GM12878 (cell line): ENCODE results near the gene SHQ1. TPM values are rescaled to one million over a fixed set of nuclear protein-coding genes. Genes with fewer than 3 reads are reported as not detected.

Experiments used
- ATAC-seq: fragments of 200-7000 bp; cut with Tn5 transposase; 3 replicates; pipeline ENCODE4 v1.9.1; 2020; ENCODE audit warnings: mild to moderate bottlenecking, moderate library complexity
- BruUV-seq: library from RNA; stranded (reverse); fragments of 400-500 nt; replicated peaks from 2 replicates; lab custom pipeline; 2021; lab: Mats Ljungman, UMichigan
- CTCF ChIA-PET: fragments of 300-600 bp; sonication (Branson Sonifier 250); formaldehyde crosslinking; extraction: SDS; loops from one replicate; lab custom pipeline; 2021; ENCODE audit warnings: inconsistent platforms; lab: Yijun Ruan, JAX
- POLR2A ChIA-PET: fragments of 350-600 bp; formaldehyde crosslinking; extraction: SDS; loops from one replicate; lab custom pipeline; 2021; ENCODE audit warnings: inconsistent platforms; lab: Charles Lee
- RAD21 ChIA-PET: fragments of 300-600 bp; sonication (Branson Sonifier 250); formaldehyde crosslinking; loops from one replicate; lab custom pipeline; 2023; ENCODE audit warnings: antibody characterized with exemption; ENCODE audit not compliant: unreplicated experiment; lab: Charles Lee
- SMC1A ChIA-PET: fragments of 300-600 bp; sonication (Branson Sonifier 250); formaldehyde crosslinking; loops from one replicate; lab custom pipeline; 2023; ENCODE audit not compliant: unreplicated experiment, uncharacterized antibody; lab: Charles Lee
- DNase-seq: peaks from one replicate; pipeline ENCODE4 v3.0.0-alpha.2; 2011; ENCODE audit warnings: low read depth, low spot score
- FAIRE-seq: peaks from 3 replicates; lab custom pipeline; 2011; peaks lifted over from hg19 to GRCh38; lab: Jason Lieb, UNC
- H2AFZ ChIP-seq: 2 replicates; pipeline ENCODE4 v1.6.0; 2011; ENCODE audit warnings: low read depth, low read length, control low read depth; ENCODE audit not compliant: control insufficient read depth
- H3K27ac ChIP-seq: 2 replicates; pipeline ENCODE4 v1.5.1; 2011; ENCODE audit warnings: control low read depth; ENCODE audit not compliant: control insufficient read depth, insufficient read depth
- H3K27me3 ChIP-seq, 2 experiments: replicated peaks in 1 of 2; 2 replicates each; pipeline versions ENCODE4 v1.6.0 to v1.6.1; 2011; ENCODE audit warnings: low read length in 1 of 2; ENCODE audit not compliant: control insufficient read depth in 2 of 2, insufficient read depth in 2 of 2
- H3K36me3 ChIP-seq, 2 experiments: 2 replicates each; pipeline ENCODE4 v1.5.1; 2011; ENCODE audit warnings: low read length in 1 of 2; ENCODE audit not compliant: control insufficient read depth in 2 of 2, insufficient read depth in 2 of 2
- H3K4me1 ChIP-seq: 2 replicates; pipeline ENCODE4 v1.6.1; 2011; ENCODE audit warnings: mild to moderate bottlenecking, low read length, moderate library complexity, mixed read lengths; ENCODE audit not compliant: control insufficient read depth, insufficient read depth
- H3K4me2 ChIP-seq: 2 replicates; pipeline ENCODE4 v1.6.0; 2011; ENCODE audit warnings: control low read depth; ENCODE audit not compliant: control insufficient read depth, insufficient read depth
- H3K4me3 ChIP-seq: fragments of 200-600 bp; sonication (generic); 2 replicates; pipeline ENCODE4 v1.5.1; 2016
- H3K79me2 ChIP-seq: 2 replicates; pipeline ENCODE4 v1.6.0; 2011; ENCODE audit warnings: low read length; ENCODE audit not compliant: control insufficient read depth, insufficient read depth
- H3K9ac ChIP-seq: 2 replicates; pipeline ENCODE4 v1.8.0; 2011; ENCODE audit warnings: low read length, control low read depth, mixed read lengths; ENCODE audit not compliant: control insufficient read depth, insufficient read depth
- H3K9me3 ChIP-seq: replicated peaks from 3 replicates; pipeline ENCODE4 v1.5.1; 2011; ENCODE audit warnings: mild to moderate bottlenecking, low read length; ENCODE audit not compliant: control insufficient read depth, insufficient read depth
- H4K20me1 ChIP-seq: 2 replicates; pipeline ENCODE4 v1.6.0; 2011; ENCODE audit not compliant: control insufficient read depth, insufficient read depth
- DPF2 ChIP-seq: fragments of 450-650 bp; IDR thresholded peaks from 2 replicates; pipeline ENCODE4 v1.6.1; 2017; ENCODE audit warnings: mild to moderate bottlenecking
- IRF4 ChIP-seq: IDR thresholded peaks from 2 replicates; pipeline ENCODE4 v1.6.1; 2011; ENCODE audit warnings: low read depth, low read length
- NFIC ChIP-seq: IDR thresholded peaks from 2 replicates; pipeline ENCODE4 v1.6.1; 2012; ENCODE audit warnings: low read depth, mild to moderate bottlenecking, inconsistent platforms, low read length, moderate library complexity
- NR2C2 ChIP-seq: IDR thresholded peaks from 2 replicates; pipeline ENCODE4 v1.6.1; 2011; ENCODE audit warnings: borderline replicate concordance, low read depth; ENCODE audit not compliant: control insufficient read depth, insufficient read length
- RB1 ChIP-seq: fragments of 450-650 bp; formaldehyde crosslinking; IDR thresholded peaks from 2 replicates; pipeline ENCODE4 v1.6.1; 2017; ENCODE audit warnings: mild to moderate bottlenecking, borderline replicate concordance
- SREBF1 ChIP-seq: IDR thresholded peaks from 2 replicates; pipeline ENCODE4 v1.6.1; 2012; ENCODE audit warnings: mild to moderate bottlenecking, low read length
- TAF1 ChIP-seq: IDR thresholded peaks from 2 replicates; pipeline ENCODE4 v1.6.1; 2011; ENCODE audit warnings: mild to moderate bottlenecking, low read depth, low read length, borderline replicate concordance
- WGBS: methylation state at CpG from one replicate; pipeline ENCODE4 v1.1.6; 2016; ENCODE audit warnings: low lambda C conversion rate; ENCODE audit not compliant: insufficient replicate concordance, insufficient coverage; ENCODE audit errors: missing lambda C conversion rate; 5-methylcytosine and 5-hydroxymethylcytosine counted together
- in situ Hi-C: fragments of 300-500 bp; cut with MboI; formaldehyde crosslinking; loops from 9 replicates; pipeline ENCODE4 v1.14.3; 2018; ENCODE audit warnings: mixed read lengths
- intact Hi-C: fragments of 100-400 bp; cut with micrococcal nuclease; formaldehyde crosslinking; loops from one replicate; pipeline ENCODE4 v1.14.2; 2022; ENCODE audit not compliant: unreplicated experiment
- polyA plus RNA-seq, 11 experiments: library from polyadenylated mRNA; depleted of rRNA in 4 of 11; unstranded in 6 of 11; stranded (reverse) in 5 of 11; fragments of >200 nt; fragmentation: Nextera tagmentation in 4 of 11; fragmentation: Illumina TruSeq in 1 of 11; extraction: Ambion mirVana in 4 of 11; extraction: Trizol in 1 of 11; gene quantifications; 1 replicate in 1 of 11; 2 replicates in 10 of 11; pipeline versions ENCODE4 v1.2.1 to v1.2.3, GENCODE V29; 2011 to 2016; ENCODE audit warnings: inconsistent platforms in 2 of 11, missing spikeins in 2 of 11, low read depth in 1 of 11
- total RNA-seq, 4 experiments: library from RNA; depleted of rRNA in 3 of 4; stranded (reverse); fragments of >200 nt in 3 of 4; fragmentation: Illumina TruSeq in 1 of 4; extraction: Trizol in 1 of 4; gene quantifications; 2 replicates each; pipeline versions ENCODE4 v1.2.1 to v1.2.3, GENCODE V29; 2013 to 2021
- TF ChIP-seq, protein P1 (sequence below): IDR thresholded peaks from 2 replicates; pipeline ENCODE4 v1.6.1; 2011; ENCODE audit warnings: low read depth, mild to moderate bottlenecking, low read length, moderate library complexity, borderline replicate concordance; ENCODE audit errors: extremely low read depth
- TF ChIP-seq, protein P2 (sequence below): fragments of 450-650 bp; IDR thresholded peaks from 2 replicates; pipeline ENCODE4 v1.6.1; 2017; ENCODE audit warnings: low read depth, mild to moderate bottlenecking, moderate library complexity
- TF ChIP-seq, protein P3 (sequence below): fragments of 150-350 bp; IDR thresholded peaks from 2 replicates; pipeline ENCODE4 v1.6.1; 2016; ENCODE audit warnings: low read depth, low read length
- TF ChIP-seq, protein P4 (sequence below): fragments of 450-650 bp; IDR thresholded peaks from 2 replicates; pipeline ENCODE4 v1.6.1; 2016; ENCODE audit warnings: mild to moderate bottlenecking

SHQ1 gene
- total and polyA plus RNA-seq, 10 of the 15 experiments (the other 5 are each of a cell fraction or from before 2014, with no cell fraction given): 12.6 to 51.7 (median 24.5) TPM

DNA sequence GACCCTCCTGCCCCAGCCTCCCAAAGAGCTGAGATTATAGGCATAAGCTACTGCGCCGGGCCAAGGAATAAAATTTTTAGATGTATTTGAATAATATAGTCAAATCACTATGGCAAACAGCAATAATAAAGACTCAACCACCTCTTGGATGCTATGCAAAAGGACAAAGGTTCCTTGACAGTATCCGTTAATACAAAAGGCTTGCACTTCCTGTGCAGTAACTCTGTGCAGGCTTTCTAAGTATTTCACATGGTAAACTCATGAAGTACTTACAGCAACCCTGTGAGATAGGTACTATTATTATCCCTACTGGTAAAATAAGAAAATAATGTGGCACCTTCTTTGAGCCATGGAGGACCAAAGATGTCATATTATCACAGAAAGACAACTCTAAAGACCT, 86.8 kb downstream of the SHQ1 start (continued):
- TF ChIP-seq, protein P1, sequence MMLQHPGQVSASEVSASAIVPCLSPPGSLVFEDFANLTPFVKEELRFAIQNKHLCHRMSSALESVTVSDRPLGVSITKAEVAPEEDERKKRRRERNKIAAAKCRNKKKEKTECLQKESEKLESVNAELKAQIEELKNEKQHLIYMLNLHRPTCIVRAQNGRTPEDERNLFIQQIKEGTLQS: no peak
- TF ChIP-seq, all 136 proteins: peak for 0

DNA sequence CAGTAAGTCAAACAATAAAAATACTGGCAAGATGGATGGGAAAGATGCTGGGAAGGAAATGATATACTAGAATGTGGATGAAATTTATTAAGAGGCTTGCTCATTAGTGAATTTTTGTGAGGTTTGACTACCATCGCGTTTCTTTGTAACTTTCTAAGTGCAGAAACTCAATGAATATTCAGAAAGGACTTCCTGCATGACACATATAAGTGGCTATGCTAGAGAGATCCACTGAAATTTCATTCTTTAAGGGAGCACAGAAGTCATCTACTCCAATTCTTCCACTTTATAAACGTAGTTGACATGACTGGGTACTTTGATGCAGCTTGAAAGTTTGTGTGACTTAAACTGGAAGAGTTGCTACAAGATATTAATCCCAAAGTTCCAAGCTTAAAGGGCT, 88.0 kb downstream of the SHQ1 start:
- intact Hi-C loops: no loop called here

More for the DNA sequence above, 88.0 kb downstream of the SHQ1 start:
- ATAC-seq (no peak), FAIRE-seq (no peak)
- Histone ChIP-seq H3K4me3 (no peak overlapping the region), H3K4me1 (peaks cover 14% of the 10 kb centered on the region), H3K79me2 (no peaks in the 10 kb centered on the region), H2AFZ (no peak overlapping the region), H3K27me3 (no peaks in the 10 kb centered on the region), H3K36me3 (no peaks in the 10 kb centered on the region; a peak in 2 of 4 replicates)
- in situ Hi-C loops: no loop called here
- TF ChIP-seq IRF4 (no peak), SREBF1 (no peak), NFIC (no peak), TAF1 (no peak), RB1 (no peak), DPF2 (no peak), NR2C2 (no peak)
- TF ChIP-seq, protein P2, sequence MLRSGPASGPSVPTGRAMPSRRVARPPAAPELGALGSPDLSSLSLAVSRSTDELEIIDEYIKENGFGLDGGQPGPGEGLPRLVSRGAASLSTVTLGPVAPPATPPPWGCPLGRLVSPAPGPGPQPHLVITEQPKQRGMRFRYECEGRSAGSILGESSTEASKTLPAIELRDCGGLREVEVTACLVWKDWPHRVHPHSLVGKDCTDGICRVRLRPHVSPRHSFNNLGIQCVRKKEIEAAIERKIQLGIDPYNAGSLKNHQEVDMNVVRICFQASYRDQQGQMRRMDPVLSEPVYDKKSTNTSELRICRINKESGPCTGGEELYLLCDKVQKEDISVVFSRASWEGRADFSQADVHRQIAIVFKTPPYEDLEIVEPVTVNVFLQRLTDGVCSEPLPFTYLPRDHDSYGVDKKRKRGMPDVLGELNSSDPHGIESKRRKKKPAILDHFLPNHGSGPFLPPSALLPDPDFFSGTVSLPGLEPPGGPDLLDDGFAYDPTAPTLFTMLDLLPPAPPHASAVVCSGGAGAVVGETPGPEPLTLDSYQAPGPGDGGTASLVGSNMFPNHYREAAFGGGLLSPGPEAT: no peak
- TF ChIP-seq, protein P3, sequence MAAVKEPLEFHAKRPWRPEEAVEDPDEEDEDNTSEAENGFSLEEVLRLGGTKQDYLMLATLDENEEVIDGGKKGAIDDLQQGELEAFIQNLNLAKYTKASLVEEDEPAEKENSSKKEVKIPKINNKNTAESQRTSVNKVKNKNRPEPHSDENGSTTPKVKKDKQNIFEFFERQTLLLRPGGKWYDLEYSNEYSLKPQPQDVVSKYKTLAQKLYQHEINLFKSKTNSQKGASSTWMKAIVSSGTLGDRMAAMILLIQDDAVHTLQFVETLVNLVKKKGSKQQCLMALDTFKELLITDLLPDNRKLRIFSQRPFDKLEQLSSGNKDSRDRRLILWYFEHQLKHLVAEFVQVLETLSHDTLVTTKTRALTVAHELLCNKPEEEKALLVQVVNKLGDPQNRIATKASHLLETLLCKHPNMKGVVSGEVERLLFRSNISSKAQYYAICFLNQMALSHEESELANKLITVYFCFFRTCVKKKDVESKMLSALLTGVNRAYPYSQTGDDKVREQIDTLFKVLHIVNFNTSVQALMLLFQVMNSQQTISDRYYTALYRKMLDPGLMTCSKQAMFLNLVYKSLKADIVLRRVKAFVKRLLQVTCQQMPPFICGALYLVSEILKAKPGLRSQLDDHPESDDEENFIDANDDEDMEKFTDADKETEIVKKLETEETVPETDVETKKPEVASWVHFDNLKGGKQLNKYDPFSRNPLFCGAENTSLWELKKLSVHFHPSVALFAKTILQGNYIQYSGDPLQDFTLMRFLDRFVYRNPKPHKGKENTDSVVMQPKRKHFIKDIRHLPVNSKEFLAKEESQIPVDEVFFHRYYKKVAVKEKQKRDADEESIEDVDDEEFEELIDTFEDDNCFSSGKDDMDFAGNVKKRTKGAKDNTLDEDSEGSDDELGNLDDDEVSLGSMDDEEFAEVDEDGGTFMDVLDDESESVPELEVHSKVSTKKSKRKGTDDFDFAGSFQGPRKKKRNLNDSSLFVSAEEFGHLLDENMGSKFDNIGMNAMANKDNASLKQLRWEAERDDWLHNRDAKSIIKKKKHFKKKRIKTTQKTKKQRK: no peak
- TF ChIP-seq, protein P4, sequence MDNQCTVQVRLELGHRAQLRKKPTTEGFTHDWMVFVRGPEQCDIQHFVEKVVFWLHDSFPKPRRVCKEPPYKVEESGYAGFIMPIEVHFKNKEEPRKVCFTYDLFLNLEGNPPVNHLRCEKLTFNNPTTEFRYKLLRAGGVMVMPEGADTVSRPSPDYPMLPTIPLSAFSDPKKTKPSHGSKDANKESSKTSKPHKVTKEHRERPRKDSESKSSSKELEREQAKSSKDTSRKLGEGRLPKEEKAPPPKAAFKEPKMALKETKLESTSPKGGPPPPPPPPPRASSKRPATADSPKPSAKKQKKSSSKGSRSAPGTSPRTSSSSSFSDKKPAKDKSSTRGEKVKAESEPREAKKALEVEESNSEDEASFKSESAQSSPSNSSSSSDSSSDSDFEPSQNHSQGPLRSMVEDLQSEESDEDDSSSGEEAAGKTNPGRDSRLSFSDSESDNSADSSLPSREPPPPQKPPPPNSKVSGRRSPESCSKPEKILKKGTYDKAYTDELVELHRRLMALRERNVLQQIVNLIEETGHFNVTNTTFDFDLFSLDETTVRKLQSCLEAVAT: no peak
- TF ChIP-seq, all 136 proteins: peak for 0
- DNase-seq: no peak
- no peak overlapping the region for H3K4me2 ChIP-seq
- H3K9me3 ChIP-seq: no peaks in the 10 kb centered on the region
- 78% methylated on average over 3 of the region's 3 CpGs for WGBS
- no TSS peak for BruUV-seq
- no peak overlapping the region for H3K27ac ChIP-seq
- ChIA-PET RAD21 (interaction anchor here (1.0 to 1.8 kb wide), 2 partner anchors 49 to 61 kb away, joined by 3 to 8 read pairs; no protein-coding TSS in a partner anchor), CTCF (interaction anchor here (1.0 to 1.4 kb wide), 3 partner anchors 60 to 805 kb away, joined by 3 read pairs; no protein-coding TSS in a partner anchor), POLR2A (no interaction called here), SMC1A (interaction anchor here (0.7 kb wide), 1 partner anchor 62 kb away, joined by 3 read pairs; no protein-coding TSS in a partner anchor)
- no peaks in the 10 kb centered on the region for H4K20me1 ChIP-seq
- H3K9ac ChIP-seq: no peak overlapping the region
